BE2C (cell line): ENCODE results near the gene IDE.

Experiments
- DNase-seq: peaks from one replicate; pipeline ENCODE4 v3.0.0-alpha.2; 2020
- H3K27me3 ChIP-seq: fragments of 250-450 bp; sonication (Bioruptor Pico); 2 replicates; pipeline ENCODE4 v1.5.1; 2020; ENCODE audit warnings: mild to moderate bottlenecking
- H3K36me3 ChIP-seq: fragments of 250-450 bp; sonication (Bioruptor Pico); 2 replicates; pipeline ENCODE4 v1.5.1; 2020; ENCODE audit warnings: mild to moderate bottlenecking
- H3K4me1 ChIP-seq: fragments of 250-450 bp; sonication (Bioruptor Pico); 2 replicates; pipeline ENCODE4 v1.5.1; 2020
- H3K4me3 ChIP-seq: 2 replicates; pipeline ENCODE4 v1.5.1; 2011; ENCODE audit warnings: low read depth, low read length
- H3K9me3 ChIP-seq: fragments of 250-450 bp; sonication (Bioruptor Pico); 2 replicates; pipeline ENCODE4 v1.5.1; 2020
- CTCF ChIP-seq: IDR thresholded peaks from 2 replicates; pipeline ENCODE4 v1.5.1; 2012; ENCODE audit warnings: mild to moderate bottlenecking, low read depth, low read length

Gene IDE

GRCh38 chr10:92550924-92551323 is 23.0 kb downstream of the IDE start:
- Histone ChIP-seq H3K4me3 (no peak overlapping the region), H3K36me3 (peaks cover 12% of the 10 kb centered on the region), H3K27me3 (no peaks in the 10 kb centered on the region), H3K4me1 (no peaks in the 10 kb centered on the region), H3K9me3 (no peaks in the 10 kb centered on the region)
- no peak for TF ChIP-seq CTCF
- DNase-seq = no peak

- Histone ChIP-seq H3K36me3 (0 out of 2 replicates have a peak, but pooled peaks cover 2% of the 10 kb centered on the region), H3K9me3 (no peaks in the 10 kb centered on the region), H3K4me1 (no peaks in the 10 kb centered on the region), H3K27me3 (no peaks in the 10 kb centered on the region), H3K4me3 (no peak overlapping the region)
- TF ChIP-seq CTCF = no peak
- DNase-seq = no peak
Measured at GRCh38 chr10:92547676-92548075, 26.2 kb downstream of the IDE start.

- no peak for DNase-seq
- TF ChIP-seq CTCF = no peak
- Histone ChIP-seq H3K9me3 (no peaks in the 10 kb centered on the region), H3K36me3 (0 out of 2 replicates have a peak, but pooled peaks cover 2% of the 10 kb centered on the region), H3K4me1 (no peaks in the 10 kb centered on the region), H3K4me3 (no peak overlapping the region), H3K27me3 (no peaks in the 10 kb centered on the region)
Measured at GRCh38 chr10:92545556-92545955, 28.3 kb downstream of the IDE start.

- Histone ChIP-seq H3K4me3 (no peak overlapping the region), H3K36me3 (0 out of 2 replicates have a peak, but pooled peaks cover 2% of the 10 kb centered on the region), H3K27me3 (no peaks in the 10 kb centered on the region), H3K4me1 (no peaks in the 10 kb centered on the region), H3K9me3 (no peaks in the 10 kb centered on the region)
- no peak for TF ChIP-seq CTCF
- DNase-seq = no peak
Measured at GRCh38 chr10:92544296-92544695, 29.6 kb downstream of the IDE start.

GRCh38 chr10:92542458-92542857 is 31.4 kb downstream of the IDE start:
- H3K27me3 ChIP-seq = no peaks in the 10 kb centered on the region
- H3K9me3 ChIP-seq = no peaks in the 10 kb centered on the region
- no peak for TF ChIP-seq CTCF
- no peaks in the 10 kb centered on the region for H3K4me1 ChIP-seq
- no peak for DNase-seq
- no peak overlapping the region for H3K4me3 ChIP-seq
- H3K36me3 ChIP-seq = no peaks in the 10 kb centered on the region

- no peak for DNase-seq
Measured at GRCh38 chr10:92541583-92541982, 32.3 kb downstream of the IDE start.

More at GRCh38 chr10:92541583-92541982, 32.3 kb downstream of the IDE start:
- H3K9me3 ChIP-seq = no peaks in the 10 kb centered on the region
- H3K36me3 ChIP-seq = no peaks in the 10 kb centered on the region; the same call in 1 of the 2 replicates
- H3K27me3 ChIP-seq = no peaks in the 10 kb centered on the region
- H3K4me3 ChIP-seq = no peak overlapping the region
- no peak for TF ChIP-seq CTCF
- H3K4me1 ChIP-seq = no peaks in the 10 kb centered on the region
